Stimulated activated CD8-positive, alpha-beta memory T cell treated with anti-CD3 and anti-CD28 coated beads, Interleukin-15, amount 100 ng/mL, for 4 hours (primary cell): Measurements from ENCODE around the gene KIF27.
A peak's percentile ranks its signal among the peaks of the same experiment; 100 is the strongest.
"Not testable (repeated sequence)": the region's sequence is repeated elsewhere in the genome, so short reads cannot be mapped to it uniquely, and the experiment has no call there.

Experiments
- DNase-seq, 2 donors: peaks; one replicate each; pipeline ENCODE4 v3.0.0-alpha.2; 2020; ENCODE audit warnings: low read depth in 2 of 2

KIF27 gene

DNA sequence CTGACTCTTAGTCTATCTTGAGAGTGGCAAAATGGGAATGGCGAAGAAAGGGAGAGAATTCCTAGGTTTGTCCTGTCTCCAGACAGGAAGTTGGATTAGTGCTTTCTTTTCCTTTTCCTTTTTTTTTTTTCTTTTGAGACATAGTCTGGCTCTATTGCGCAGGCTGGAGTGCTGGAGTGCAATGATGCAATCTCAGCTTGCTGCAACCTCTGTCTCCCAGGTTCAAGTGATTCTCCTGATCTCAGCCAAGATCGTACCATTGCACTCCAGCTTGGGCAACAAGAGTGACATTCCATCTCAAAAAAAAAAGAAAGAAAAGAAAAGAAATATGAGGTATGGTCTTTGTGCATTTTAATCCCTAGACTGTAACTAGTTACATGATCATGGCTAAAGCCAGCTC lies 12.6 kb upstream of the KIF27 start:
- no peak for DNase-seq

DNA sequence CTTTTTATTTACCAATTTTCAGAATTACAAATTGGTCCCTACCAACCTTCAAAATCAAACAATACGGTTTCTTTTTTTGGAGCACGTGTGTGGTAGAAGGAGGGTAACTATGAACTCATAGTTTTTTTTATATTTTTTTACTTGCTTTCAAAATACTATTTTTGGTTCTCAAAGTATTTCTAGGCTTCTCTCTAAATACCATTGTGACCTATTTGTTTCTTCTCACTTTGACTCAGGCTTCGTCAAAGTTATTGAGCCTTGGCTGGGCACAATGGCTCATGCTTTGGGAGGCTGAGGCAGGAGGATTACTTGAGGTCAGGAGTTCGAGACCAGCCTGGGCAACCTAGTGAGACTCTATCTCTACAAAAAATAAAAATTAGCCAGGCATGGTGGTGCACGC lies 11.6 kb upstream of the KIF27 start:
- DNase-seq = no peak

DNA sequence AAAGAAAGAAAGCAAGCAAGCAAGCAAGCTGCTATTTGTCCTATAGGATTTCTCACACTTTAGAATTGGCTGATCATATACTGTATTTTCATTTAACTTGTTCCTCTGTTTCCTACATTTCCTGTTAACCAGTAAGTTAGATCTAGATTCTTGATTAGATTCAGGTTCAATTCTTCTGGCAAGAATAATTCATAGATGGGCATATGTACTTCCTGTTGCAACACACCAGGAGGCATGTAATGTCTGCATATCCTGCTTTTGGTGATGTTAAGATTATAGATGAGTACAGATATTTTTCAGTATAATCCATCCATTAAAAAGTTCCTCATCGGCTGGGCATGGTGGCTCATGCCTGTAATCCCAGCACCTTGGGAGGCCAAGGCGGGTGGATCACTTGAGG lies 10.8 kb upstream of the KIF27 start:
- no peak for DNase-seq

DNA sequence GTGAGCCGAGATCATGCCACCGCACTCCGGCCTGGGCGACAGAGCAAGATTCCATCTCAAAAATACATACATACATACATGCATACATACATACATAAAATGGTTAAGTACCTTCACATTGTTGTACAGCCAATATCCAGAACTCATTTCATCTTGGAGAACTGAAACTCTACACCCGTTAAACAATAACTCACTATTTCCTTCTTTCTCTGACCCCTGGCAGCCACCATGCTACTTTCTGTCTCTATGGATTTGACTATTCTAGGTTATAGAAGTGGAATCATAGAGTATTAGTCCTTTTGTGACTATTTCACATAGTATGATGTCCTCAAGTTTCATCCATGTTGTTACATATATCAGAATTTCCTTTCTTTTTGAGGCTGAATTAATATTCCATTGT lies 9.6 kb upstream of the KIF27 start:
- DNase-seq = no peak

DNA sequence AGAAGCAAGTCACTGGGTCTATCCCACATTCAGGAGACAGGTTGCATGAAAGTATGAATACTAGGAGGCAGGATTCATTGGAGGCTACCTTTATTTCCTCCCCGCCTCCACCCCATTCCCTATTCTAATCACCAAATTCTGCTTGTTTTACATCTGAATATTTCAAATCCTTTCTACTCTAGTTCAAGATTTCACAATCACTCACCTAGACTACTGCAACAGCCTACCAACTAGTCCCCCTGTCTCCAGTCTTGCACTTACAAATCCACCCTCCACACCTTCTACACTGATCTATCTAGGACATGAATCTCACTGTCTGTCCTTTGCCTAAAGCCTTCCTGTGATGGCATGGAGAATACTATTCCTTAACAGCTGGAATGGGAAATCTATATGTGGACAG lies 6.4 kb upstream of the KIF27 start:
- DNase-seq = no peak

DNA sequence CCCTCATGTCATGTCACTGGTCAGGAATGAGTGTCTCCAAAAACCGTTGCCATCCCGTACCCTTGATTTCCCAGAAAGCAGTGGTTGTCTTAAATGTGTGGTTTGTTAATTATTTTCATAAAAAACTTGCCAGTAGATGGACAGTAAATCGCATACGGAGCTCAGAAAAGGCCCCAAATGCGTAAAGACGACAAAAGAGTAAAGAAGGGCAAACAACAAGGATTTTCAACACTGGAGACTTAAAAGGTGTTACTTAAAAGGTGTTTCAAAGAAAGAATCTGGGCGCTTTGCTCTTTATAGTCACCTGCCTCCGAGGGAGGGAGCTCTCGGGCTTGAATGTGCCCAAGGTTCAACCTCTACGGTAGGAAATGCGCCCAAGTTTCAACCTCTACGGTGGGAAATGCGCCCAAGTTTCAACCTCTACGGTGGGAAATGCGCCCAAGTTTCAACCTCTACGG lies 734 bp downstream of the KIF27 start:
- DNase-seq = peak in 1 of 2 donors; percentile 5

GRCh38 chr9:83919111-83919510 lies 2.1 kb downstream of the KIF27 start:
- DNase-seq = no peak

- not testable (repeated sequence) for DNase-seq
These were observed 9.0 kb downstream of the KIF27 start for GRCh38 chr9:83912194-83912593.

DNA sequence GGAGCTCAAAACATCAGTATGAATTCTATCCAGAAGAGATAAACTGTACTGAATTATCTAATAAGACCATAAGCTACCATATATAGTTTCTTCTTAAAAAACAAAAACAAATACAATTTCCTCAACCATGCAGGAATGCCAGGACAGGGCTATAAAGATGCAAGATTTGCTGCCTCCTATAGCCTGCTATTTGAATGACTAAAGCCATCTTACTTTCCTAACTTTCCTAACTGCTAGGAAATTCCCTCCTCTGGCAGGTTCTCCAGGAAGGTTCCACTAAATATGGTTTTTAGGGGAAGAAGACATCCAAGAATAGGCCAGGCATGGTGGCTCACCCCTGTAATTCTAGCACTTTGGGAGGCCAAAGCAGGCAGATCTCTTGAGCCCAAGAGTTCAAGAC lies 15.1 kb downstream of the KIF27 start:
- DNase-seq = no peak

GRCh38 chr9:83900615-83901014 lies 20.6 kb downstream of the KIF27 start:
- not testable (repeated sequence) for DNase-seq

- DNase-seq = not testable (repeated sequence)
These were observed 26.9 kb downstream of the KIF27 start for GRCh38 chr9:83894301-83894700.

DNA sequence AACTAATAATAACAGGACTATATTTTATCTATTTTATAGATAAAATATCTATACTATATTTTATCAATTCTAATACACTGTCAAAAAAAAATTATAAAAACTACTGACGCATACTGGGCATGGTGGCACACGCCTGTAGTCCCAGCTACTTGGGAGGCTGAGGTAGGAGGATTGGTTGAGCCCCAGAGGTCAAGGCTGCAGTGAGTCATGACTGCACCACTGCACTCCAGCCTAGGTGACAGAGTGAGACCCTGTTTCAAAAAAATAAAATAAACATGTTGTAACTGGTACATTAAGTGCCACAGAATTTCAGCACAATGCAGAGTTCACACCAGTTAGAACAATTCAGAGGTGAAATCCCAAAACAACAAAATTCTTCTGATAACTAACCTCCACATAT lies 34.7 kb downstream of the KIF27 start:
- not testable (repeated sequence) for DNase-seq

DNA sequence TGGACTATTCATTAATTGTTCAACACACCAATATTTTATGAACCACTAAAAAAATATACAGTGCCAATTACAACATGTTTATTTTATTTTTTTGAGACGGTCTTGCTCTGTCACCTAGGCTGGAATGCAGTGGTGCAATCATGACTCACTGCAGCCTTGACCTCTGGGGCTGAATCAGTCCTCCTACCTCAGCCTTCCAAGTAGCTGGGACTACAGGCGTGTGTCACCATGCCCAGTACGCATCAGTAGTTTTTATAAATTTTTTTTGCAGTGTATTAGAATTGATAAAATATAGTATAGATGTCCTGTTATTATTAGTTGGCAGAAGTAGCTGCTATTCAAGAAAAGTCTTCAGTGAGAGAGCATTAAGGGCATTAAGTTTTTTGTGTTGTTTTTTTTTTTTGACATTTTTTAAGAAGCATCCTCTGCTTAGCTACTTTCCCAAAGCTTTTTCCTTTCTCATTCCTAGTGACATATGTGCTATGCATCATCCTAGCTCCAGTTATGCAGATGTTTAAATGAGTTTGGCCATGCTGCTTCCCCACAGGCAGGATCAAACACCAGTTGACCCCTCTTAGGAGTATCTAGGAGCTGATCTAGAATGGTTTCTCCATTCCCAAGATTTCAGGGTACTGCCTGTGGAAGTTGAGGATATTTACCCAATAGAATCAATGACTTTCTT lies 35.5 kb downstream of the KIF27 start:
- DNase-seq = not testable (repeated sequence)

GRCh38 chr9:83881687-83882408 lies 39.4 kb downstream of the KIF27 start:
- not testable (repeated sequence) for DNase-seq

DNA sequence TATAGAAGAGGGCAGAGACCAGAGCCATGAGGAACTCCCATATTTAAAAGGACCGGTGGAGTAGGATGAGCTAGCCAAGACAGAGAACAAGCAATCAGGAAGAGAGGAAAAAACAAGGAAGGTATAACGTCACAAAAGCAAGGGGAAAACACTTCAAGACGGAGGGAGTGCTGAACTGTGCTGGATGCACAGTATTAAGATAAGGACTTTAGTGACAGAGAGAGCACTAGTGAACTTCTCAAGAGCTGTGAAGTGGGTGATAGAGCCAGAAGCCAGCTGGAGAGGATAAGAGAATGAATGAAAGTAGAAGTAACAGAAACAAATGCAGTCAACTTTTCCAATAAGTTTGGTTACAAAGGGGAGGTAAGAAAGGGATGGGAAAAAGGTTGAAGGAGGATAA lies 45.7 kb downstream of the KIF27 start:
- not testable (repeated sequence) for DNase-seq

GRCh38 chr9:83849895-83850294 lies 71.3 kb downstream of the KIF27 start:
- DNase-seq = not testable (repeated sequence)

GRCh38 chr9:83837070-83837643 lies 84.1 kb downstream of the KIF27 start:
- not testable (repeated sequence) for DNase-seq

- DNase-seq = not testable (repeated sequence)
These were observed 90.7 kb downstream of the KIF27 start for GRCh38 chr9:83830426-83831071.

GRCh38 chr9:83824986-83825623 lies 96.1 kb downstream of the KIF27 start:
- DNase-seq = not testable (repeated sequence)

GRCh38 chr9:83817356-83818278 lies 103.6 kb downstream of the KIF27 start, which contains the start of gene GKAP1:
GKAP1 (minus strand) TSS chr9:83817769; CDS start chr9:83806517, 11,252 bp downstream.
- DNase-seq = peak; percentile 53 to 60

DNA sequence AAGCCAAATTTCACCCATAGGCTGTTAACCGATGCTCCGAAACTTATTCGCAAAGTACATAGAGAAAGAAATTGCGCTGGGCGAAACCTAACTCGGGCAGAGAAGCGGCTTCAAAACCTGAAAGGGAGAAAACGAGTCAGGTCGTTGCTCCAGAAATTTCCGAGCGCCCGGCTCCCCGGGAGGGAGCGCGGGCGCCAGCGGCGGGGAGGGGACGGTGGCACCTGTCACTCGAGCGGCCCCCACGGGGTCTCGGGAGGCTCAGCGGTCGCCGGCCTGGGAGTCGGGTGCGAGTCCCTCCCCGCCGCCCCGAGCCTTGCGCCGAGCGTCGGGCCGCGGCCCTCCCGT lies 104.2 kb downstream of the KIF27 start:
- not testable (repeated sequence) for DNase-seq
